CD4-positive, alpha-beta T cell treated with Interleukin-15 for 1 hour (primary cell): ENCODE data around the gene STPG3.
A peak's percentile ranks its signal among the peaks of the same experiment; 100 is the strongest.
"Not testable (repeated sequence)": the region's sequence is repeated elsewhere in the genome, so short reads cannot be mapped to it uniquely, and the experiment has no call there.

Source experiments
- DNase-seq: peaks from one replicate; pipeline ENCODE4 v3.0.0-alpha.2; 2020

The STPG3 gene

DNA sequence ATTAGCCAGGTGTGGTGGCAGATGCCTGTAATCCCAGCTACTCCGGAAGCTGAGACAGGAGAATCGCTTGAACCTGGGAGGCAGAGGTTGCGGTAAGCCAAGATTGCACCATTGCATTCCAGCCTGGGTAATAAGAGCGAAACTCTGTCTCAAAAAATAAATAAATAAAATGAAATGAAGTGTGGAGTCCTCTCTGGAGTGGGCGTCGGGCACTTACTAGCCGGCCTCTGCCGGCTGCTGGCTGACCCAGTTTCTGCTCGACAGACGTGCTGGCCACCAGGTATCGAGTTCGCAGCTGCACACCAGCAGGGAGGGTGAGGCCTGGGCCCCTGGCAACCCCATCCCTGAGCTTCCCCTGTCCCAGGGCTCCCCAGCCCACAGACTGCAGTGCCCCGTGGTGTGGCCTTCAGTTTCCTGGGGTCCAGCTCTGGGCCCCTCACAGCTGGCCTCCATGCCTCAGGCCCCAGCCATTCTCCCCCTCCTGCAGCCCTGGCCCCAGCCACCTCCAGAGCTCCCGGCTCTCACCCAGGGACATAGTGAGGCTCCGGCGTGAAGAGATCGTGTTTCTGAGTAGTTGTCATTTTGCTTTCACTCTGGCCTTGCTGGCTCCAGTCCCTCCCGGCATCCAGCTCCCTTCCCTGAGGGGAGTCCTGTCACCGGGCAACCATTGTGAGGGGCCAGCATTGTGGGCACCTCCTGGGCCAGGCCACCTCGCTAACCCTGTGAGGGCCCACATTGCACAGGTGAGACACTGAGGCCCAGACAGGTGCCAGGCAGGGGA is 3.8 kb upstream of the STPG3 start:
- no peak for DNase-seq

- no peak for DNase-seq
Measured at GRCh38 chr9:137247916-137248175, 3.2 kb upstream of the STPG3 start.

GRCh38 chr9:137250329-137251193 is 525 bp upstream of the STPG3 start:
- no peak for DNase-seq

- no peak for DNase-seq
Measured at GRCh38 chr9:137251490-137252268, 593 bp downstream of the STPG3 start.

GRCh38 chr9:137252555-137253506 is 1.7 kb downstream of the STPG3 start:
- DNase-seq, result no peak

- DNase-seq, result no peak
Measured at GRCh38 chr9:137253717-137254623, 2.9 kb downstream of the STPG3 start.

GRCh38 chr9:137254624-137255447 is 3.8 kb downstream of the STPG3 start, which contains the start of gene NELFB:
Gene NELFB, plus strand, starts transcription at chr9:137255327.
- DNase-seq, result peak; percentile 92

- no peak for DNase-seq
Measured at GRCh38 chr9:137255448-137256114, 4.5 kb downstream of the STPG3 start.

GRCh38 chr9:137256362-137256761 is 5.3 kb downstream of the STPG3 start:
- no peak for DNase-seq

GRCh38 chr9:137256856-137257255 is 5.8 kb downstream of the STPG3 start:
- no peak for DNase-seq

DNA sequence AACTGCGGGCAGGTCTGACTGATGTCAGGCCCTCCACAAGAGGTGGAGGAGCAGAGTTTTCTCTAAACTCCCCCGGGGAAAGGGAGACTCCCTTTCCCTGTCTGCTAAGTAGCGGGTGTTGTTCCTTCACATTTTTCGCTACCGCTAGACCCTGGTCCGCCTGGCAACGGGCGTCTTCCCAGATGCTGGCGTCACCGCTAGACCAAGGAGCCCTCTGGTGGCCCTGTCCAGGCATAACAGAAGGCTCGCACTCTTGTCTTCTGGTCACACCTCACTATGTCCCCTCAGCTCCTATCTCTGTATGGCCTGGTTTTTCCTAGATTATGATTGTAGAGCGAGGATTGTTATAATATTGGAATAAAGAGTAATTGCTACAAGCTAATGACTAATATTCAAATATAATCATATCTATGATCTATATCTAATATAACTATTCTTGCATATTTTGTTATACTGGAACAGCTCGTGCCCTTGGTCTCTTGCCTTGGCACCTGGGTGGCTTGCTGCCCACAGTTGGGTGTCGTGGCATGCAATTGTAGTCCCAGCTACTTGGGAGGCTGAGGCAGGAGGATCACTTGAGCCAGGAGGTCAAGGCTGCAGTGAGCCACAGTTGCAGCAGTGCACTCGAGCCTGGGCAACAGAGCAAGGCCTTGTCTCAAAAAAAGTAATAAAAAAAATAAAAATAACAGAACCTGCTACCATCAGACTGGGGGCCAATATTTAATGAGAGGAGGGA is 11.3 kb downstream of the STPG3 start:
- DNase-seq, result not testable (repeated sequence)

GRCh38 chr9:137262909-137263285 is 11.8 kb downstream of the STPG3 start:
- no peak for DNase-seq

DNA sequence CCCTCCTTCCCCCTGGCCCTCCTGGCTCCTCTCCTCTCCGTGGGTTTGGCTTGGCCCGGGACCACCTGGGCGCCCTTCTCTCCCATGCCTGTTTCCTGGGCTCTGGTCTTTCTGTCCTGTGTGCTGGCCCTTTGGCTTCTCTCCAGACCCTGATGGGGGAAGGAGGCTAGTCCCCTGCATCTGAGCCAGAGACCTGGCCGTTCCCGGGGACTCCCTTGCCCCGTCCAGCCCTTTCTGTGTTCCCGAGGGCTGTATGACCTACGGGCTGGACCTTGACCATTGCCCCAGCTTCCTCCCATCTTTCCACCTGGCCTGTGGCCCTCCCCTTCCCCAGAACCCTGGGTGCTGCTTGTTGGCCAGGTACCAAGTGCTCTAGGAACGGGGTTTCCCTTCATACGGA is 12.4 kb downstream of the STPG3 start:
- no peak for DNase-seq

- DNase-seq, result no peak
Measured at GRCh38 chr9:137264067-137264466, 13.0 kb downstream of the STPG3 start.

DNA sequence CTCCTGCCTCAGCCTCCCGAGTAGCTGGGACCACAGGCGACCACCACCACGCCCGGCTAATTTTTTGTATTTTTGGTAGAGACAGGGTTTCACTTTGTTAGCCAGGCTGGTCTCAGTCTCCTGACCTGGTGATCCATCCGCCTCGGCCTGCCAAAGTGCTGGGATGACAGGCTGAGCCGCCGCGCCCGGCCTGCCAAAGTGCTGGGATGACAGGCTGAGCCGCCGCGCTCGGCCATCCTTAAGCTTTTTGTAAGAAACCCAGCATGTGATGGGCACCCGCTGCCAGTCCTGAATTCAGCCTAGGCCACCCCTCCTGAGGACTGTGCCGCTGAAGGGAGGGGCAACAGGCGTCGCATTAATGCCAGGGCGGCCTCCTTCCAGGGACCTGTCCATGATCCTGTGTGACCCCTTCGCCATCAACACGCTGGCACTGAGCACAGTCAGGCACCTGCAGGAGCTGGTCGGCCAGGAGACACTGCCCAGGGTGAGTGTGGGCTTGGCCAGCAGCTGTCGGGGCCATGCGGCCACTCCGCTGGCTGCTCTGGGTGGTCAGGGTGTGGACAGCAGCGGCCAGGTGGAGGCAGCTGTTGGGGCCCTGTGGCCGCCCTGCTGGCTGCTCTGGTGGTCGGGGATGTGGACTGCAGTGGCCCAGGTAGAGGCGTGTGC is 14.5 kb downstream of the STPG3 start:
- DNase-seq, result no peak

DNA sequence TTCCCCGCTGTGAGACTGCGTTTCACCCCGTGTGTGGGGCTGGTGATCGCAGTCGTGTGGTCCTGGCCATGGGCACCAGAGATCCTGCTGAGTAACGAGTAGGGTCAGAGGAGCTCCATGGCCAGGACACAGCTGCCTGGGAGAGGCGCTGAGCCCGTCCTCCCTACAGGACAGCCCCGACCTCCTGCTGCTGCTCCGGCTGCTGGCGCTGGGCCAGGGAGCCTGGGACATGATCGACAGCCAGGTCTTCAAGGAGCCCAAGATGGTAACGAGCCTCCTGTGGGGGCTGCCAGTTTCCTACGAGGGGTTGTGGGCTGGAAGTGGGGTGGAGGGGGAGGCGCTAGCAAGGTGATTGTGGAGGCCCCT is 15.1 kb downstream of the STPG3 start:
- DNase-seq, result no peak

- DNase-seq, result no peak
Measured at GRCh38 chr9:137266585-137267453, 15.7 kb downstream of the STPG3 start.
